ENCODE data around the gene LRP10. TPM values are rescaled to one million over a fixed set of nuclear protein-coding genes. Genes with fewer than 3 reads are reported as not detected.

LRP10 gene
- total and polyA plus RNA-seq, 2 experiments from 2014 or later = 40.8 to 62.7 TPM

- peaks cover 7% of the 10 kb centered on the region for H3K4me1 ChIP-seq (ENCODE audit: low read depth)
- TF ChIP-seq CTCF (IDR thresholded peaks at IDR 0.05; ENCODE audit: low read depth, low read length) = no peak
- DNase-seq (ENCODE audit: low read depth in 1 of 2, low spot score in 1 of 2) = peak; percentile 99 to 100
- peak within 1 kb of the TSS; percentile 86 for H3K27ac ChIP-seq
- no peaks in the 10 kb centered on the region for H3K9me3 ChIP-seq (ENCODE audit: low read depth)
- H3K36me3 ChIP-seq = peaks cover 13% of the 10 kb centered on the region
- H3K4me3 ChIP-seq = peak within 1 kb of the TSS; percentile 79
- no peaks in the 10 kb centered on the region for H3K27me3 ChIP-seq
Observed at GRCh38 chr14:22929104-22929960, 57.8 kb downstream of the LRP10 start, which contains the start of gene PRMT5. Gene PRMT5 (minus strand): TSS chr14:22929376. CDS start chr14:22929361, 15 bp downstream.

GRCh38 chr14:22929961-22930364 lies 58.4 kb downstream of the LRP10 start:
- TF ChIP-seq CTCF (IDR thresholded peaks at IDR 0.05; ENCODE audit: low read depth, low read length) = no peak

More at GRCh38 chr14:22929961-22930364, 58.4 kb downstream of the LRP10 start:
- Histone ChIP-seq H3K27ac (peak overlapping the region; percentile 70), H3K4me1 (ENCODE audit: low read depth) (peaks cover 7% of the 10 kb centered on the region), H3K27me3 (no peaks in the 10 kb centered on the region), H3K9me3 (ENCODE audit: low read depth) (no peaks in the 10 kb centered on the region), H3K36me3 (peaks cover 7% of the 10 kb centered on the region), H3K4me3 (peak overlapping the region; percentile 53)
- no peak for DNase-seq (ENCODE audit: low read depth in 1 of 2, low spot score in 1 of 2)

Other genes starting within 250 kb of the LRP10 start
- not detected in 2 replicates for gene OR6J1, start 227.4 kb upstream of the LRP10 start, total RNA-seq
- gene OR6J1, start 227.4 kb upstream of the LRP10 start, polyA plus RNA-seq = not detected in 2 replicates
- 137 and 160 TPM in 2 replicates for gene OXA1L, start 105.1 kb upstream of the LRP10 start, total RNA-seq
- gene OXA1L, start 105.1 kb upstream of the LRP10 start, polyA plus RNA-seq = 53.4 and 71.5 TPM in 2 replicates
- gene SLC7A7, start 56.3 kb upstream of the LRP10 start, total RNA-seq = 1.3 and 2.3 TPM in 2 replicates
- gene SLC7A7, start 56.3 kb upstream of the LRP10 start, polyA plus RNA-seq = 1.4 and 1.9 TPM in 2 replicates
- 58.0 and 97.9 TPM in 2 replicates for gene MRPL52, start 41.9 kb upstream of the LRP10 start, total RNA-seq
- 246 and 259 TPM in 2 replicates for gene MRPL52, start 41.9 kb upstream of the LRP10 start, polyA plus RNA-seq
- 24.6 and 48.1 TPM in 2 replicates for gene MMP14, start 35.2 kb upstream of the LRP10 start, total RNA-seq
- gene MMP14, start 35.2 kb upstream of the LRP10 start, polyA plus RNA-seq = 1.8 and 6.3 TPM in 2 replicates
- gene REM2, start 11.5 kb downstream of the LRP10 start, total RNA-seq = 1.6 and 5.1 TPM in 2 replicates
- gene REM2, start 11.5 kb downstream of the LRP10 start, polyA plus RNA-seq = 2.7 and 7.1 TPM in 2 replicates
- gene RBM23, start 47.4 kb downstream of the LRP10 start, total RNA-seq = 97.6 and 107 TPM in 2 replicates
- 93.4 and 94.7 TPM in 2 replicates for gene RBM23, start 47.4 kb downstream of the LRP10 start, polyA plus RNA-seq
- gene PRMT5, start 57.6 kb downstream of the LRP10 start, total RNA-seq = 53.9 and 62.7 TPM in 2 replicates
- gene PRMT5, start 57.6 kb downstream of the LRP10 start, polyA plus RNA-seq = 131 and 134 TPM in 2 replicates
- gene HAUS4, start 85.3 kb downstream of the LRP10 start, total RNA-seq = 60.7 and 84.5 TPM in 2 replicates
- gene HAUS4, start 85.3 kb downstream of the LRP10 start, polyA plus RNA-seq = 28.3 and 59.7 TPM in 2 replicates
- gene AJUBA, start 110.8 kb downstream of the LRP10 start, total RNA-seq = 33.8 and 39.3 TPM in 2 replicates
- gene AJUBA, start 110.8 kb downstream of the LRP10 start, polyA plus RNA-seq = 18.9 and 19.9 TPM in 2 replicates
- 7.9 and 26.3 TPM in 2 replicates for gene C14orf93, start 138.4 kb downstream of the LRP10 start, total RNA-seq
- gene C14orf93, start 138.4 kb downstream of the LRP10 start, polyA plus RNA-seq = 6.7 and 10.5 TPM in 2 replicates
- gene PSMB5, start 163.2 kb downstream of the LRP10 start, total RNA-seq = 124 and 255 TPM in 2 replicates
- gene PSMB5, start 163.2 kb downstream of the LRP10 start, polyA plus RNA-seq = 304 and 326 TPM in 2 replicates
- 0.12 TPM in 1 of 2 replicates, not detected in the other for gene PSMB11, start 170.5 kb downstream of the LRP10 start, total RNA-seq
- not detected in 2 replicates for gene PSMB11, start 170.5 kb downstream of the LRP10 start, polyA plus RNA-seq
- 8.6 and 8.9 TPM in 2 replicates for gene CDH24, start 185.8 kb downstream of the LRP10 start, total RNA-seq
- gene CDH24, start 185.8 kb downstream of the LRP10 start, polyA plus RNA-seq = 4.4 and 13.4 TPM in 2 replicates
- gene ACIN1, start 223.4 kb downstream of the LRP10 start, total RNA-seq = 95.1 and 151 TPM in 2 replicates
- gene ACIN1, start 223.4 kb downstream of the LRP10 start, polyA plus RNA-seq = 41.0 and 45.5 TPM in 2 replicates
- gene C14orf119, start 223.8 kb downstream of the LRP10 start, total RNA-seq = 22.2 and 57.0 TPM in 2 replicates
- gene C14orf119, start 223.8 kb downstream of the LRP10 start, polyA plus RNA-seq = 105 and 120 TPM in 2 replicates
- 0.15 TPM in 1 of 2 replicates, not detected in the other for gene CIROP, start 233.2 kb downstream of the LRP10 start, total RNA-seq
- gene CIROP, start 233.2 kb downstream of the LRP10 start, polyA plus RNA-seq = not detected in 2 replicates
- not detected in 2 replicates for gene CEBPE, start 247.5 kb downstream of the LRP10 start, total RNA-seq
- not detected in 2 replicates for gene CEBPE, start 247.5 kb downstream of the LRP10 start, polyA plus RNA-seq

All from cardiac muscle cell (in vitro differentiated cells and primary cell).